Cerebellar cortex (tissue), 1 donor: ENCODE results near the gene RERE.

Experiments
- DNase-seq: peaks from one replicate; pipeline ENCODE4 v3.0.0-alpha.2; 2015; ENCODE audit warnings: low spot score

The RERE gene

GRCh38 chr1:8571200-8571984, 246.0 kb downstream of the RERE start:
- DNase-seq: no peak

- no peak for DNase-seq
Measured at GRCh38 chr1:8570465-8570864, 247.0 kb downstream of the RERE start.

GRCh38 chr1:8569242-8569641, 248.2 kb downstream of the RERE start:
- DNase-seq: no peak

DNA sequence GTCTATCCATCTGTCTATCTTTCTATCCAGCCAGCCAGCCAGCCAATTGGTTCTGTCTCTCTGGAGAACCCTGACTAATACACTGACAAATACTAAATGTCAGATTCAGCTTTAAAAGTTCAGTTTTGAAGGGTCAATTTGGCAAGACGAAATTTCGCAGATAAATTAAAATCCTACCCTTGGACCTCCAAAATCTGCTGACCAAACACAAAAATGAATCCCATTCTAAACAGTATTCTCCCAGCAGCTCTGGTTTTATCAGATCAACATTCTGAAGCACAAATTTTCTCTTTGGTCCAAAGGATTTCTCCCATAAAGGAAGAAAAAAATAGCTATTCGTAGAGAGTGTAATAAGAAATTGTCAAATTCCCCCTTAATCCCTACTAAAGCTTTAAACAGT, 248.6 kb downstream of the RERE start:
- no peak for DNase-seq

- DNase-seq: no peak
Measured at GRCh38 chr1:8567146-8567545, 250.3 kb downstream of the RERE start.

- no peak for DNase-seq
Measured at GRCh38 chr1:8565802-8566201, 251.6 kb downstream of the RERE start.

DNA sequence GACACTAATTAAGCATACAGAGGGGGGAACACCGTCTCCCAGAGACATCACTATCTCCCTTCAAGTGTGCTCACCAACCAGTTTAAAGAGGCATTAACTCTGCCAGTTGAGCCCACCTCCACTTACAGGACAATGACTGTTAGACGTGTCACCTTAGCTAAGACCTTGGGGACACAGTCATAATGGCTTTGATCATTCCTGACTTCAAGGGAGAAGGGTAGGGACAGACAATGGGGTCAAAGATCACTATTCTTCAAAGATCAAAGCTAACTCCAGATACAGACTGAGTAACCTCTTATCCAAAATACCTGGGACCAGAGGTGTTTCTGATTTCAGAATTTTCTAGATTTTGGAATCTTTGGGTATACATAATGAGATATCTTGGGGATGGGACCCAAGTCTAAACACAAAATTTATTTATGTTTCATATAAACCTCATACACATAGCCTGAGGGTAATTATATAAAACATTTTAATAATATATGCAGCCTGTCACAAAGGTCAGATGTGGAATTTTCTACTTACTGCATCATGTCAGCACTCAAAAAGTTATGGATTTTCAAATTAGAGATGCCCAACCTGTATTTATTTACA, 253.4 kb downstream of the RERE start:
- no peak for DNase-seq

GRCh38 chr1:8562881-8563865, 254.3 kb downstream of the RERE start:
- DNase-seq: no peak

GRCh38 chr1:8562222-8562621, 255.2 kb downstream of the RERE start:
- DNase-seq: no peak

DNA sequence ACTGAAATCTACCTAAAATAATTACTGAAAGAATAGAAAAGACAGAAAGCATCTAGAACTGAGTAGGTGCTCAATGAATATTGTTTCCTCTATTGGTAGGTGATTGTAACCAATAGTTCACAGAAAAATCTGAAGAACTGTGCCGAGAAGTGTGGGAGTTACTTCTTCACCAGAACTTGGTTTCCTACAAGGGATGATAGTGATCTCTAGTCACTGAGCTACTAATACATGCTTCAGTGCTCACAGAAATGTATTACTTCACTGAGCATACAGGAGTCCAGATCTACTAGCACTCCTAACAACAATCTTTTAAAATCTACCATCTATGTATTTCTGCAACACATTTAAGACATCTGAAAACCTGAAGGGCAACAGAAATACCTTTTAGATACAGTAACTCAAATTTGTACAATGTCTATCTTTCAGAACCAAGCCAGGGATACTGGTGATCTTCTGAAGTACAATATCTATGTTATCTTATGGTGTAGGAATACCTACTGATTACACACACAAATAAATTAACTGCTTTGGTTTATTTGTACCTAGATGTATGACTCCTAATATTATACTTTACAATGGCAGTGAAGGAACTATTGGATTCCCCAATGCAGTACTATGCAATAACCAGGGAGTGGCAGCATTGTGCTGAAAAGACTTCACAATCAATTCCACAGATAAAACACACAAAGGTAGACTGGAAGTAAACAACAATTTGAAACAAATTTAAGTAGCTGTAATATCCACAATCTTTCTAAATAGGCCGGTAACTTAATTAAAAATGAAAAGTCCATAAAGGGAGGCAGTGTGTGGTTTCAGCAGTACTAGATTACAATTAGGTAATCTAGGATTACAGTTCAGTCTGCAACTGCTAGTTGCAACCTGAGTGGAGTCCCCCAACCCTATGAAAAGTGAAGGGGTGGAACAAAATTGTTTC, 256.6 kb downstream of the RERE start:
- peak; percentile 79 for DNase-seq

DNA sequence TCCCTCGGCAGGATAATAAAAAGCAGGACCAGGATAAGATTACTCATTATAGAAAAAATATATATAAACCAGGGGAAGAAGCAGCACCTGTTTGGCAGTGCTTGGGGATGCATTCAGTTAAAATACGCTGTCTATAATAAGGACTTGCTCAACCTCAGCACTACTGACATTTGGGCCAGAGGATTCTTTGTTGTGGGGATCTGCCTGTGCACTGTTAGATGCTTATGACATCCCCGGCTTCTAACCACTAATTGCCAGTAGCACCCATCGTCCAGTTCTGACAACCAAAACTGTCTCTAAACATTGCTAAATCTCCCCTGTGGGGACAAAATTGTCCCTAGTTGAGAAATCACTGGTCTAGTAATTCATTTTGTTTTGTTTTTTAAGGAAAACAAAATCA, 257.4 kb downstream of the RERE start:
- no peak for DNase-seq

DNA sequence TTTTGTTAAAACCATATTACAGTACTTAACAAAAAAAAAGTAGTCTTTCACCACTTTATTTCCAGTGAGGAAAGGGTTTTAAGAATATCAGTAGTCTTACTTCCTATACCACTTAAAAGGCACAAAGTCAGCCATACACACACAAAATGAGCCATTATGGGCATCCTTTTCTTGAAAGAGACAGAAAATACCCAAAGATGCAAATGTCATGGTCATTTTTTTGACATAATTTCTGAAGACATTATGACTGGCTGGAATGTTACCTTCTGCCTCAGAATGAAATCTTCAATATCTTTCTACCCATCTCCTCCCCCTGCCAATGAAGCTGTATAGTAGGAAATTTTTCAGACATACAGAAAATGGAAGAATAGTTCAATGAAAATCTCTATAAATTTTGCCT, 261.9 kb downstream of the RERE start:
- no peak for DNase-seq

- DNase-seq: no peak
Measured at GRCh38 chr1:8554956-8555534, 262.4 kb downstream of the RERE start.

DNA sequence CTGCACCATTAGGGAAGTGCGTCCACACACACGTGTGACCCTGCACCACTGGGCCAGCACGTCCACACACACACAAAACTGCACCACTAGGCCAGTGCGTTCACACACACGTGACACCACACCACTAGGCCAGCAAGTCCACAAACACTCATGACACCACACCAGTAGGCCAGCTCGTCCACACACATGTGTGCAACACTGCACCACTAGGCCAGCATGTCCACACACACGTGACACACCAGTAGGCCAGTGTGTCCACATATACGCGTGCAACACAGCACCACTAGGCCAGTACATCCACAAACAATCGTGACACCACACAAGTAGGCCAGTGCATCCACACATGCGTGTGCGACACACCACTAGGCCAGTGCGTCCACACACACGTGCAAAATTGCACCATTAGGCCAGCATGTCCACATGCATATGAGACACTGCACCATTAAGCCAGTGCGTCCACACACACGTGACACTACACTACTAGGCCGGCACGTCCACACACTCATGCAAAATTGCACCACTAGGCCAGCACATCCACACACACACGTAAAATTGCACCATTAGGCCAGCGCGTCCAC, 264.5 kb downstream of the RERE start:
- DNase-seq: no peak

DNA sequence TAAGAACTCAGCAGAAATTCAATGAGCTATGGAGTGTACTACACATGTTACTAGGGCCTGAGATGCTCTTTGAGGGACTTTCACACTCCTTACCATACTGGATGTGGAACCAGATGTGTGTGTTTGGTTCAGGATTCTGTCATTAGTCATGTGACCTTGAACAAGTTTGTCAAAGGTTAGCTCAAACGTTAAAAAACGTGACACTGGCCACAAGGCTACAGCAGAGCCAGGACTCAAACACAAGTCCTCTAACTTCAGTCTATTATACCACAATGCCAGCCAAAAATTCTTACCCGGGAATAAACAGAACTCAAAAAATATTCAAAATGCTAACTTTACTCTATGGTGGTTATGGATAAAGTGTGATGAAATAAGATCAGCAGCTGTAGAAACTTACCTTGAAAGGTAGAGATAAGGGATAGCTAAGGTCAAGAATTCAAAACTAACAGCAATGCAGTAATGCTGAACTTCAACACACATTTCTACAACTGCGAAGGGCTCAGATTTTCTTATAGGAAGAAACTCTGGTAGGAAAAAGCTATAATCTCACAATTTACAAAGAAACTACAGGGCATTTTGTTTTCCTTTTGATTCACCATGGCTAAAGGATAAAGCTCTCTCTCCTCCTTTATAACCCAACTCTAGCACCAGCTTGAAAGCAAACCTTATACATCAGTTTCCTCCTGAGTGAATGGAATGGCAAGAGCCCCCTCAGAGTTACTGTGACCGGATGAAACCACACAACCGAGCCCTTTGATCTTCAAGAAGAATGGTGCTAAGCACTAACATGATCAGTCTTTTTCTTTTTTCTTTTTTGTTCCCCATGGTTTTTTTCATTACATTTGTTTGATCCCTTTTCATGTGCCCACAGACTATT, 265.6 kb downstream of the RERE start:
- DNase-seq: no peak

GRCh38 chr1:8551057-8551456, 266.4 kb downstream of the RERE start:
- DNase-seq: no peak

- DNase-seq: no peak
Measured at GRCh38 chr1:8547791-8548190, 269.6 kb downstream of the RERE start.

- DNase-seq: no peak
Measured at GRCh38 chr1:8545078-8545477, 272.4 kb downstream of the RERE start.

- no peak for DNase-seq
Measured at GRCh38 chr1:8544644-8545043, 272.8 kb downstream of the RERE start.

- no peak for DNase-seq
Measured at GRCh38 chr1:8543965-8544364, 273.5 kb downstream of the RERE start.
